Measurements from ENCODE around the gene PIGB. TPM values are rescaled to one million over a fixed set of nuclear protein-coding genes. Genes with fewer than 3 reads are reported as not detected.
"Not testable (repeated sequence)": the region's sequence is repeated elsewhere in the genome, so short reads cannot be mapped to it uniquely, and the experiment has no call there.

PIGB gene
- total RNA-seq = 9.1 TPM

DNA sequence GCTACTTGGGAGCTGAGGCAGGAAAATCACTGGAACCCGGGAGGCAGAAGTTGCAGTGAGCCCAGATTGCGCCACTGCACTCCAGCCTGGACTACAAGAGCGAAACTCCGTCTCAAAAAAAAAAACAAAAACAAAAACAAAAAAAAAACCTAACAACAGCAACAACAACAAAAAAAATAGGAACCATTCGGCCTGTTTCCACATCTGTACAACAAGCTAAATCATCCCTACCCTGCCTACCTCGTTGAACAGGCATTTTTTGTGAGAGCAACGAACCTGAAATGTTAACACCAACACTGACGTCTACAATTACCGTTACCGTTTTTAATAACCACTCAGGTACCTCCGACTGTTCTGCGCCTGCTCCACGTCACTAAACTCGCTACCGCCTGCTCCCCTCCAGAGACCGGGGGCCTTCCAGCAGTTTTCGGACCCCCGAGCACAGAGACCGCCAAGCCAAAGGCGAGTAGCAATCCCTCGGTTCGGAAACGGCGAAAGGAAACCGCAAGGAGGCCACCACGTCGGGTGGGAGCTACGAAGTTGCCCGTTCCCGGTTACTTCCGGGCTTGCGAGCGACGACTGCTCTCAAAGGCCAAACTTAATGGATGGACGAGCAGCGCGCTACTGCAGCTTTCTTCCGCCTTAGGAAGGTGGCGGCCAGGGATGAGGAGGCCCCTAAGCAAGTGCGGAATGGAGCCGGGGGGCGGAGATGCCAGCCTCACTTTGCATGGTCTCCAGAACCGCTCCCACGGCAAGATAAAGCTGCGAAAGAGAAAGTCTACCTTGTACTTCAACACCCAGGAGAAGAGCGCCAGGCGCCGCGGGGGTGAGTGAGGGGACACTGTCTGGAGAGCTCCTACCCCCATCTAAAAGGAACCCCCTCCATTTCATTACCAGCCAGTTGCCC lies at the start of gene PIGB, which contains the start of gene PIGBOS1:
Gene PIGB (plus strand): TSS at position 635 of the 907 bp plus-strand sequence. CDS start 29 bp downstream, at position 664.
Gene PIGBOS1 (minus strand): TSS at position 536 of the 907 bp plus-strand sequence. CDS start 1,331 bp downstream, outside the sequence.
- ATAC-seq = peak; percentile 94

DNA sequence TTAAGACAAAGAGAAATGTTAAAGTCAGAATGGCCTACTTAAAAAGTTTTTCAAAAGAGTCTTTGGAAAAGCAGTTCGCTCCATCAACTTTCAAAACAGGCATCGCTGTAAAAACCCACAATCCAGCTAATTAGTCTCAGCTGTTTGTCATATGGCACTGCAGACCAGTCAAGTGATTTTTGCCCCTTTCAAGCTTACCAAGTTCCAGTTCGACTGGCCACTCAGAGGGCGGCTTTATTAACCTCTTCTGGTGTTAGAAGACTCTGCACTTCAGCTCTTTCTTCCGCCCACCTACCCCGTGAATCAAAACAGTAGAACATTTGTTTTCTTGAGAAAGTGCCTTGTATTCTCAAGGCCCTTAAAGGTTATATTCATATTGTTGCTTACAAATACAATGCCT lies 48.7 kb upstream of the PIGB start:
- no peak for ATAC-seq

DNA sequence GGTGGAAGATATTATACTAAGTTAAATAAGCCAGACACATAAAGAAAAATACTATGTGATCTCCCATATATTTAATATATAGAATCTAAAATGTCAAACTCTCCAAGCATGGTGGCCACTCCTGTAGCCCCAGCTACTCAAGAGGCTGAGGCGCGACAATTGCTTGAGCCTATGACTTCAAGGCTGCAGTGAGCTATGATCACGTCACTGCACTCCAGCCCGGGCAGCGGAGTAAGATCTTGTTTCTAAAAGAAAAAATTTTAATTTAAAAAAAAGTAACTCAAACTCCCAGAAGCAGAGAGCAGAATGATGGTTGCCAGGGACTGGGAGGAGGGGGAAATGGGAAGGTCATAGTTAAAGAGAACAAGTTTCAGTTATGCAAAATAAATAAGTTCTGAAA lies 42.7 kb upstream of the PIGB start:
- ATAC-seq = no peak

DNA sequence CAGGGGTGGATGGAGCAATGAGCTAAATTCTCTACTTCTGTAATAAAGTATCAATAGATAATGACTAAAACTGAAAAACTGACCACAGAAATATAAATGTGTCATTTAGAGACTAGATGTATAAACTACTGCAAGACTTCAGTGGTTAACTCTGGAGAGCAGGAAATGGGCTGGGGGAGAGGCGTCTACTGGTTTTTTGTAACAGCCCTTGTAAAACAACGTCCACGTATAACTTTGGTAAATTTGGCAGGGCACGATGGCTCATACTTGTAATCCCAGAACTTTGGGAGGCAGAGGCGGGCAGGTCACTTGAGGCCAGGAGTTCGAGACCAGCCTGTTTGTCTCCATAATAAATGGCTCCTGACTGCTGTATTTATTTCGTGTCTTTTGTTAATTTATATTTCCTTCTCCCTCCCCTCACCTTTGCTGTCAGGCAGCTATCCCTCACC lies 41.9 kb upstream of the PIGB start:
- no peak for ATAC-seq

DNA sequence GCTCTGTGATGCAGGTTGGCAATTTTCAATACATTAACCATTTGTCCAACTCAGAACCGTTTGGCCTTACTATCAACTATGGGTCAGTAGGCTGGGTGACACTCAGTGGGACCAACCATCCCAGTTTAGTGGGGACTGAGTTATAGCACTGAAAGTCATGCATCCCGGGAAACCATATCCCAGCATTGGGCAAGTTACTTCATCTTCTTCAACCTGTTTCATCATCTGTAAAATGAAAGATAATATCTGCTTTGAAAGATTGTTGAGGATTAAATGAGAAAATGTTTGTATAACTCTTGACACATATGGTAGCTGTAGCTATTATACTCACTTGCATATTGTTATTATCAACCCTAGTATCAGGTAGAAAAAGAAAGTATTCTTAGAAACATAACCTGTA lies 41.3 kb upstream of the PIGB start:
- no peak for ATAC-seq

DNA sequence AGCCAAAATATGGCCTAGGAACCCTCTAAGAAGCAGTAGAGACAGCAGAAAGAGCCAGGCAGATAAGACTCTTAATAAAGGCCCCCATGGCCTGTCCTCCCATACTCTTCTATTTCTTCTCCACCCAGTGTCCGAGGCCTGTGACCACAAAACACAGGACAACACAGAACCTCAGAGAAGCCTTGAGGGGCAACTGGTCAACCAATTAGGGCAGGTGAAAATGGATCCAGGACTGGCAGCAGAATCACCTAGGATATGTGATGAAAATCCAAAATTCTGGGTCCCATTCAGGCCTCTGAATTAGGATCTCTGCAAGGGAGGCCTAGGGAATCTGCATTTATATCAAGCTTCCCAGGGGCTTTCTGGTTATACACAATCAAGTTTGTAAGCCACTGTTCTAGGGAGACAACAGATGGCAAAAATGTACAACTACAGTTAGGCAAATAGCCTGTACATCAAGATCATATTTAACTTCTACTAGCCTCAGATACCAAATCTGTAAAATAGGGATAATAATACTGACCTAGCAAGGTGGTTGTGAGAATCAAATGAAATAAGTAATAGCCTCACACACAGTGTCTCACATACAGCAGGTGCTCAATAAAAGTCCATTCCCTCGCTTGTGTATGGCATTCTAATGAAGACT lies 39.8 kb upstream of the PIGB start:
- ATAC-seq = no peak

DNA sequence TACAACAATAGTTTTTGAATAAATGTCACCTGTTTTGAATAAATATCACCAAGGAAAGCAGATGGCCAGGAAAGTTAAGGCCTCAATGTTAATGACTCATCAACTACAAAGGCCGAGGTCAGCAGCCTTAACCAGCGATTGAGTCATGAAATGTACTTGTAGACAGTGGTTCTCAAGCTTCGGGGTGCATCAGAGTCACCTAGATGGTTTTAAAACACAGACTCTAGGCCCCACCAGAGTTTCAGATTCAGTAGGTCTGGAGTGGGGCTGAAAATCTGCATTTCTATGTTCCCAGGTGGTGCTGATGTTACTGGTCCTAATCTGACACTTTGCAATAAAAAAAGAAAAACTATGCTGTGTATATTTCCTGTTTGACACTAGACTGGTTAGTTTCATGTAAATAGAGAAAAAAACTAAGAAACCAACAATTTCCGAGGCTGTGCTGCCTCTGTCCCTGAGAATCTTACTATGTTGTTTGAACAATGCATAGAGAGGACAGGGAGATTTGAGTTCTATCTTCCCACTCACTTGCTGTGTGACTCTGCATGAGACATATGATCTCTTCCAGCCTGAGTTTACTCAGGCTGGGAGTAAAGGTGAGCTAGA lies 39.2 kb upstream of the PIGB start:
- ATAC-seq = peak; percentile 72

DNA sequence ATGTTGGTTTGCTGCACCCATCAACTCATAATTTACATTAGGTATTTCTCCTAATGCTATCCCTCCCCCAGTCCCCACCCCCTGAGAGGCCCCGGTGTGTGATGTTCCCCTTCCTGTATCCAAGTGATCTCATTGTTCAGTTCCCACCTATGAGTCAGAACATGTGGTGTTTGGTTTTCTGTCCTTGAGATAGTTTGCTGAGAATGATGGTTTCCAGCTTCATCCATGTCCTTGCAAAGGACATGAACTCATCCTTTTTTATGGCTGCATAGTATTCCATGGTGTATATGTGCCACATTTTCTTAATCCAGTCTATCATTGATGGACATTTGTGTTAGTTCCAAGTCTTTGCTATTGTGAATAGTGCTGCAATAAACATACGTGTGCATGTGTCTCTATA lies 38.4 kb upstream of the PIGB start:
- not testable (repeated sequence) for ATAC-seq

DNA sequence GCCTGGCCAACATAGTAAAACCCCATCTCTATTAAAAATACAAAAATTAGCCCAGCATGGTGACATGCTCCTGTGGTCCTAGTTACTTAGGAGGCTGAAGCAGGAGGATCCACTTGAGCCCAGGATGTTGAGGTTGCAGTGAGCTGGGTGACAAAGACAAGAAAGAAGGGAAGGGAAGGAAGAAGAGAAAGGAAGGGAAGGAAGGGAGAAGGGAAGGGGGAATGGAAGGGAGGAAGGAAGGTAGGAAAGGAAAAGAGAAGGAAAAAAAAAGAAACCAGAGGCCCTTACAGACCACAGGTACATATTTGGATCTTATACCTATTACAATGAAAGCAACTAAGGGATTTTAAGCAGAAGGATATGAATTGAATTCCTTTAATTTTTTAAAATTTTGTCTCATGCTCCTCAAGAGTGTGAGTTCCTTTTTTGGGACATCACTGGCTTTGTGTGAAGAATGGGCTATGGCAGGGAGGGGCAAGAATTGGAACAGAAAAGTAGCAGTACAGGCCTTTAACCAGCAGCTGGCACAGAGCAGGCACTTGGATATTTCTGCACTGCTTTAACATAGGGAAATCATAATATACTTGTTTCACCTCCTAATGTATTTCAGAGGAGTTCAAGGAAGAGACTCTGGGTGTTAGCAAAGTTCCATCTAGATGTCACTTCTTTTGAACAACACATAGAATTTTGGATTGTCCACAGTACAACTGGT lies 37.3 kb upstream of the PIGB start:
- ATAC-seq = no peak

DNA sequence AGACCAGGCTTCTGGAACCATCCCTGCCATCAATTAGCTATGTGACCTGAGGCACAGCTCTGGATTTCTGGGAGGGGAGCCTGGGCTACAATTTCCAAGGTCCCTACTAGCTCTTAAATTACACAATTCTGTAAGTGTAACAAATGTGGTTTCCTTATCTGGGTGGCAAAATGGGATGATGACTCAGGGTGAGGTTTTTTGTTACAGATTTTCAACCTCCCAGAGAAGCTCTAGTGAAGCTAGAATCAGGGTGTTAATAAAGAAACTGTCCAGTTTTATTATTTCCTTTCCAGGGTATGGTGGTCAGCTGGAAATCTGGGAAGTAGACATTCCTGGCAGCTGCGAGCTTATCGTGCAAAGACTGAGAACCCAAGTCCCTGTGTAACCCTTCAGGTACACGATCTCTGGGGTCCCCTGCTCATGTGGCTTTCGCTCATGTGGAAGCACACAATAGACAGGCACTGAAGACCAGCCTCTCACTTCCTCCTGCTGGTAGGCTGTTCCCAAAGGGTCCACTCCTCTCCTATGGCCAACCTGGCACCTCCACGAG lies 36.7 kb upstream of the PIGB start:
- no peak for ATAC-seq

DNA sequence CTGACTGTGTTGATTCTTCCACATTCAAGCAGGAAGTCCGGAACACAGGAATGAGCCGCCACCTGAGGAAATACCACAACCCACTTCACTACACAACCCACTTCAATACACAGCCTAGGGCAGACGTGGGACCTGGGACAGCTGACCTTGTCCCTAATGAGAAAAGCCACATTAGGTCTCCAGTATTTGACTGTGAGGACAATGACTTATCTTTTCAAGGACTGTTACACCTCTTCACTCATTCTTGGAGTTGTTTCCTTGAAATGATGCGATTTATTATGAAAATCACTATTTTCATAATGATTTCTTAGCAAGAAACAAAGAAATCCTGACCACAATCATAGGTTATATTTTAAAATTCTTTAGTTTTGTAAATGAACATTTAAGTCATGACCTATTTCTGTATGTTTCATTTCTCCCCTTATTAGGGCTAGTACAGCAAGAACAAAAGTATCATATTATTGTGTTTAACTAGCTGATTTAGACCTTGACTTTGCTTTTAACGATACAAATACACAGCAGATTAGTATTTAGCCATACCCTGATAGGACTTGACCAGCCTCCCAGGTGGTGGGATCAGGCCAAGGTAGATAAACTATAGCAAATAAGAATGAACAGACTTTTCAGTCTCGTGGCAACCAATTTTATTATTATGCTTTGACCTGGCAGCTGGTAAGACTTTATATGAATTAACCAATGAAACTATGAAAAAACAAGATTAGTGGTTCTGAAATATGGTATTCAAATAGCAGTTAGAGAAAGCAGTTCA lies 35.5 kb upstream of the PIGB start:
- no peak for ATAC-seq

DNA sequence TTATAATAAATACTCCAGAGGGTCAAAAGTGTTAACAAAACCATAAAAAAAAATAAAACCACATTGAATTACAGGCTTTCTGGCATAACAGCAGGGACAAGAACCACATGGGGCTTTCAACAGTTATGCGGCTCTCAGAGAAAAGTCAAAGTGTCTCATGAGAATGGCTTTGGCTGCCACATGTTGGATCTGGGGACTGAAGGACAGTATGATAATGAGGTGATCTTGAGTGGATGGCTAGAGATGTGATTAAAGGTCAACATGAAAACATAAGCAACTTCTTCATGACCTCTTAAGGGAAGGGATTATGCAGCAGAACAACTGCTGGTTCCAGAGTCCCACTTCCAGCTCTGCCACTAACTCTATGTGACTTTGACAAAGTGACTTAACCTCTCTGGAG lies 34.6 kb upstream of the PIGB start:
- ATAC-seq = no peak

DNA sequence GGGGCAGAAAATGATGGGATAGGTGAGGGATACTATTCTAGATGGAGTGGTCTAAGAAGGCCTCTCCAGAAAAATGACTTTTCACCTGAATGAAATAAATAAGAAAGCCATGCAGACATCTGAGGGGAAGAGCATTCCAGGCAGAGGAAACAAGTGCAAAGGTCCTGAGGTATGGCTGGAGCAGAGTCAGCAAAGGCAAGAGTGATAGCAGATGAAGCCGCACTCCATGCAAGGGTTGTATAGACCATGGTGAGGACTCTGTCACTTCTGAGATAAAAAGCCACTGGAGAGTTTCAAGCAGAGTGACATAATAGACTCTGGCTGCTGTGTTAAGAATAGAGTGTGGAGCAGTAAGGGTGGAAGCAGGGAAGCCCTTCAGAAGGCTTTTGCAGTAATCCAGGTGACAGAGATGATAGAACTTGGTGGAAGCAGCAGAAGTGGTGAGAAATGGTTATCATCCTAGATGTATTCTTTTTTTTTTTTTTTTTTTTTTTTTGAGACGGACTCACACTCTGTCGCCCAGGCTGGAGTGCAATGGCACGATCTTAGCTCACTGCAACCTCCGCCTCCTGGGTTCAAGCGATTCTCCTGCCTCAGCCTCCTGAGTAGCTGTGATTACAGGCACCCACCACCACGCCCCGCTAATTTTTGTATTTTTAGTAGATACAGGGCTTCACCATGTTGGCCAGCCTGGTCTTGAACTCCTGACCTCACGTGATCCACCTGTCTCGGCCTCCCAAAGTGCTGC lies 32.4 kb upstream of the PIGB start:
- not testable (repeated sequence) for ATAC-seq

DNA sequence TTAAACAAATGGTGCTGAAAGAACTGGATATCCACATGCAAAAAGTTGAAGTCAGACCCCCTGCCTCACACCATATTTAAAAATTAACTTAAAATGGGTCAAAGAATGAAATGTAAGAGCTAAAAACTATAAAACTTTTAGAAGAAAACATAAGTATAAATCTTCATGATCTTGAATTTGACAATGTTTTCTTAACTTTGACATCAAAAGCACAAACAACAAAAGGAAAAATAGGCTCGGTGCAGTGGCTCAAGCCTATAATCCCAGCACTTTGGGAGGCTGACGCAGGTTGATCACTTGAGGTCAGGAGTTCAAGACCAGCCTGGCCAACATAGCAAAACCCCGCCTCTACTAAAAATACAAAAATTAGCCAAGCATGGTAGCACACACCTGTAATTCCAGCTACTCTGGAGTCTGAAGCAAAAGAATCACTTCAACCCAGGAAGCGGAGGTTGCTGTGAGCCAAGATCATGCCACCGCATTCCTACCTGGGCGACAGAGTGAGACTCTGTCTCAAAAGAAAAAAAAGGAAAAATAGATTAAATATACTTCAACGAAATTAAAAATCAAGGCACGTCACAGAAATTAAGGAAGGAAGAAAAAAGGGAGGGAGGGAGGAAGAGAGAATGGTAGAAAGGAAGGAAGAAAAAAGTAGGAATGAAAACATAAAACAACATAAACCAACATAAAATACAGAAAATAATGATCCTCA lies 30.9 kb upstream of the PIGB start:
- no peak for ATAC-seq

DNA sequence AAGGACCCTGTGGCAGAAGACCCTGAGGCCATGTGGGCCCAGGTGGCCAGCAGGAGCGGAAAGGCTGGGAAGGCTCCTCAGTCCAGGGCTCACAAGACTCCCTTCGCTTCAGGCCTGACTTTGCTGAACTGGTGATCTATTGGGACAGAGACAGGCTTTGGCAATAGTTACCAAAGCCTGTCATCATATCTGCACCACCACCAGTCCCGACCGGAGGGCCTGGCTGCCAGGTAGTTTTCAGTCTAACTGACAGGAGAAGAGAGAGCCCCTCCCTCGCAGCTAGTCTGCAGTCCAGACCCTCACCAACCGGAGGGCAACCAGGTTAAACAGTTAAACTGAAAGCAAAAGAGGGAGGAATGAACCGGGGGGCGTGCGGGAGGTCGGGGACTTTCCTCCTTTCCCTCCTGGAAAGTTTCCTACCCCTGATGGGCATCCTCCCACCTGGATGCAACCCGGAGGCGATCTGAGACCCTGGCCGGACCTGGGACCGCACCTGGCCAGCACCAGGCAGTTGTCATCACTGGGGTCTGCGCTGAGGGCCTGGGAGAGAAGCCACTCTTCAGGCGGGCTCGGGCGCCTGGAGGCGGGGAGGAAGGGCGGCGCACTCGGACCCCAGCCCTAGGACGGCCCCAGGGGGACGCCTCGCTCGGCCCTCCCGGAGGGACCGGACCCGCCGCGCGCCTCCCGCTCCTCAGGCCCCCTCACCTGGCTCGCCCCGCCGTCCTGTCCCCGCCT lies 29.8 kb upstream of the PIGB start:
- ATAC-seq = peak; percentile 46

DNA sequence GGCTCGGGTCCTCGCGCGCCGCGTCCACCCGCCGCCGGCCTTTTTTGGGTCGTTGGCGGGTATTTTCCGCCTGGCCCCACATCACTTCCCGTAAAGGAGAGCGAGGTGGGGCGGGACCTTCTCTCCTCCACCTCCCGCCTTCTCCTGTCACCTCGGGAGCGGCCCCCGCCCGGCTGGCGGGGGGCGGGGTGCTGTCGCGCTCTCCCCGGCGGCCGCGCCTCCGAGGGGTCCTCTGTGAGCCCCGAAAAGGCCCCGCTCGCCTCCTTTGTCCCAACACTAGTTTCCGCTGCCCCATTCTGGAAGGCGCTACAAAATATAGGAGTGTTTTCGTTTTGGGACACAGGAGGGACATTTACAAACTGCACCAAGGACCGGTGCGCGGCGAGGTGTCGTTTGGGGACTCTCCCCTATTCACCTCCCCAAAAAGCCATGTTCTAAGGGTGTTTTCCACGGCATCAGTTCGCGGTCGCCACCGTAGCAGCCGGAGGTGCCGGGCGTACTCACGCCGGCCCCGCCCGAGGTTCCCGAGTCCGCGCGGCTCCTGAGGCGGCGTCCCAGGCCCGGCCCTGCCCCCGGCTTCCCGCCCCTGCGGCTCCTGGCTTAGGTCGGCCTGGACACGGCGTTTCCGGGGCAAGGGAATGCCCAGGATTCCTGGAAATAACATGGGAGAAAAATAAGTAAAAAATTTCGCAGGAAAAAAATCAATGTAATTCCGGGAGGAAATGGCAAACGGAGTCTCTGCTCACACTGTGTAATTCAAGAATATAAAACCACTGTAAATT lies 29.1 kb upstream of the PIGB start, which contains the start of gene RAB27A:
Gene RAB27A (minus strand): TSS at position 68 of the 782 bp plus-strand sequence. CDS start 54,879 bp downstream, outside the sequence.
- ATAC-seq = peak; percentile 81

DNA sequence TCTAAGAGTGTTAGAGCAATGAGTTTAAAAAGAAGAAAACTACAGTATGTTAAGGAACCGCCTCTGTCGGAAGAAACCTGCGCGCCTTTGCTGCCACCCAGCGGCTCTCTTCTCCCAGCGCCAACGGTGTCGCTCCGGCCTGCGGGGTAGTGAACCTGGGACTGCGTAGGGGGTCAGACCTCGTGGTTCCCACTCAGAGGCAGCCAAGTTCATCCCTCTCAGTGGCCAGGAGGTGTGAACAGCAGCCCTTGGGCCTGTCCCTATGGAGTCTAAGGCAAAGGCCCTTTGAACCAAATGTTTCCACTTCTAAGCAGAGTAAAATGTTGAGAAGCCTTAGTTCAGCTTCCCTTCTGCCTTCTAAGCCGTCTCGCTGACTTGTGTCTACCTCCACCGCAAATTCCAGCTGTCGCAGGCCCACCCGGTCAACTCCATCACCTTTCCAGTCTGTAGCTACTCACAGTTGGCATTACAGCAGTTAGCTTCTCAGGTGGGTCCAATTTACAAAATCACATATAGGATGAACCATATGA lies 28.4 kb upstream of the PIGB start:
- peak; percentile 86 for ATAC-seq

DNA sequence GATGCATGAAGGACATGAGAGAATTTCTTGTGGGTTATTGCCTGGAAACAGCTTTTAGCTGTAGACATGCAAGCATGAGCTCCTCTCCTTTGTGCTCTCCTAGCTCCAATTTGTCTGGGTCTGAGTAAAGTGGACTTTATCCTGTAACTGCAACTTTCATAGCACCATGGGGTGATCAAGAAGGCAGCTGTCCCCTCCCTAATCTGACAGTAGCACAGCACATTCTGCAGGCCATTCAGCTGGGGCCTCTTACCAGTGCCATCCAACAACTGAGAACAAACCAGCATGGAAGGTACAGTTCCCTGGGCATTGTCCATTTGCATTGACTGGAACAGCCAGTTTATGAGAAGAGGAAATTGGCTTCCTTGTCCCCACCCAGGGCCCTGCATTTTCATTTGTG lies 21.7 kb upstream of the PIGB start:
- no peak for ATAC-seq
